ENCODE results near the gene MEN1.
"Not testable (repeated sequence)": the region's sequence is repeated elsewhere in the genome, so short reads cannot be mapped to it uniquely, and the experiment has no call there.

DNA sequence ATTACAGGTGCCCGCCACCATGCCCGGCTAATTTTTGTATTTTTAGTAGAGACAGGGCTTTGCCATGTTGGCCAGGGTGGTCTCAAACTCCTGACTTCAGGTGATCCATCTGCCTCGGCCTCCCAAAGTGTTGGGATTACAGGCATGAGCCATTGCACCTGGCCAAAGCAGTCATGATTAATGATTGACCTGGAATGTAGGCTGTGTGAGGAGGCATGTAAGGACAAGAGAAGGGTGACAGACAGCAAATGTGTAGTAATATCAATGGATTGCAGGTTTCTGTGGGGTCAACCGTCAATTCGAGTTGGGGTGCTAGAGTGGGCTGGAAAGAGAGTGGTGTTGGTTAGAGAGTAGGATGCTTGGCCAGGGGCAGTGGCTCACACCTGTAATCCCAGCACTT, 5.1 kb upstream of the MEN1 start:
- TF ChIP-seq, protein P1, sequence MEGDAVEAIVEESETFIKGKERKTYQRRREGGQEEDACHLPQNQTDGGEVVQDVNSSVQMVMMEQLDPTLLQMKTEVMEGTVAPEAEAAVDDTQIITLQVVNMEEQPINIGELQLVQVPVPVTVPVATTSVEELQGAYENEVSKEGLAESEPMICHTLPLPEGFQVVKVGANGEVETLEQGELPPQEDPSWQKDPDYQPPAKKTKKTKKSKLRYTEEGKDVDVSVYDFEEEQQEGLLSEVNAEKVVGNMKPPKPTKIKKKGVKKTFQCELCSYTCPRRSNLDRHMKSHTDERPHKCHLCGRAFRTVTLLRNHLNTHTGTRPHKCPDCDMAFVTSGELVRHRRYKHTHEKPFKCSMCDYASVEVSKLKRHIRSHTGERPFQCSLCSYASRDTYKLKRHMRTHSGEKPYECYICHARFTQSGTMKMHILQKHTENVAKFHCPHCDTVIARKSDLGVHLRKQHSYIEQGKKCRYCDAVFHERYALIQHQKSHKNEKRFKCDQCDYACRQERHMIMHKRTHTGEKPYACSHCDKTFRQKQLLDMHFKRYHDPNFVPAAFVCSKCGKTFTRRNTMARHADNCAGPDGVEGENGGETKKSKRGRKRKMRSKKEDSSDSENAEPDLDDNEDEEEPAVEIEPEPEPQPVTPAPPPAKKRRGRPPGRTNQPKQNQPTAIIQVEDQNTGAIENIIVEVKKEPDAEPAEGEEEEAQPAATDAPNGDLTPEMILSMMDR (optimal IDR thresholded peaks at IDR 0.05 in 1 of 3, IDR thresholded peaks at IDR 0.05 in 1 of 3, conservative IDR thresholded peaks at IDR 0.05 in 1 of 3; ENCODE audit: extremely low read depth in 1 of 3, insufficient read depth in 2 of 3, low read length in 3 of 3): not testable (repeated sequence)
- not testable (repeated sequence) for TF ChIP-seq EZH2 (IDR thresholded peaks at IDR 0.05; ENCODE audit: low read length)

Measured in keratinocyte (primary cell).